GM19397 (cell line): ENCODE measurements around the gene IQSEC1.
A peak's percentile ranks its signal among the peaks of the same experiment; 100 is the strongest.

Experiments used
- ATAC-seq: cut with Tn5 transposase; IDR thresholded peaks from one replicate; pipeline ENCODE4 v1.9.1; 2021; ENCODE audit warnings: mild to moderate bottlenecking, moderate library complexity; ENCODE audit not compliant: unreplicated experiment

IQSEC1 gene

GRCh38 chr3:13018561-13019242, 54.5 kb downstream of the IQSEC1 start:
- no peak for ATAC-seq

DNA sequence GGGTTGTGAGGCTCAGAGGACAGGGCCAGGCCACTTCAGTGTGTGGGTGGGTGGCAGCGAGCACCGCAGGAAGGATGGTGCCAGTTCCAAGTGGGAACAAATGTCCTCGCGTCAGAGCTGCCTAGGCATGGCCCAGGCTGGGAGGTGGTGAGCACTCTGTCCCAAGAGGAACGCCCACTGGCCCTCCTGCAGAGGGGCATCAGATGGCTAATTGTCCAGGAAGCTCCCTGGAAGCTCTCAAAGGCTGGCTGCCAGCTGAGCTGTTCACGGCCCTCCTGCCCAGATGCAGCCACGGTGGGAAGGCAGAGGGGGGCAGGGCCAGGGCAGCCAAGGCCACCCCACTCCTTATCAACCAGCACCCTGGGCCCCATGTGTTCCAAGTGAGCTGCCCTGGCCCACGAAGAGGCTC, 55.2 kb downstream of the IQSEC1 start:
- no peak for ATAC-seq

GRCh38 chr3:13017361-13018042, 55.7 kb downstream of the IQSEC1 start:
- ATAC-seq = no peak

- no peak for ATAC-seq
Observed at GRCh38 chr3:13016721-13017255, 56.4 kb downstream of the IQSEC1 start.

GRCh38 chr3:13016083-13016720, 57.0 kb downstream of the IQSEC1 start:
- peak; percentile 28 for ATAC-seq

DNA sequence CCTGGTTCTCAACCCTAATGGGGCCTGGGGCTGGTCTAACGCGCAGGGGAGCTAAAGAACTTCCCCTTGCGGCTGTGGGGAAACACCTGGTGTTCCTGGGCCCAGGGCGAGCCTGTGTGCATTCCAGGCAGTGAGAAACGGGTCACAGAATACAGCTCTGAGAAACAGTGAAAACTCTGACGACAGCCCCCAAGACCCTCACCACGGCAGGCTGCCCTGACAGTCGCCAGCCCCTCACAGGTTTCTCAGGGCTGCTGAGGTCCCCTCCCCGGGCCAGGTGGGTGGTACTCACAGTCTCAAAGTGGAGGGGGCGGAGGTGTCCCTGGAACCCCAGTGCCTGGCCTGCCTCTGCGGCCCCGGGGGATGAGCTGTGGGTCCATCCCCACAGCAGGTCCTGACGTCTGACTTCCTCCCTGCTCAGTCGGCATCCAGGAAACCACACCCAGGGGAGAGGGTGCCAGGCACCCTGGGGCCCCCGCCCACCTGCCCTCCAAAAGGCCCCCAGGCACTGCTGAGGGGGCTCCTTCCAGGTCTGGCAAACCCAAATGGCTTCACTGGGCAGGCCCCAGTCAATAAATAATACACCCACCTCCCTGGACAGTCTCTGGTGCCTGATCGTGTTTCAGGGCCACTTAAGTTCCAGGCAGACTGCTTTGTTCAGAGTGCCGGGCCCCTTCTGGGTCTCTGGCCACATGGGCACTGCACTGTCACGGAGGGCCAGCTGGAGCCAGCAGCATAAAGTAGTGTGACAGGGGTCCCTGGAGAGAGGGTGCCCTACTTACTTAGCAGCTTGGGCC, 57.7 kb downstream of the IQSEC1 start:
- no peak for ATAC-seq

DNA sequence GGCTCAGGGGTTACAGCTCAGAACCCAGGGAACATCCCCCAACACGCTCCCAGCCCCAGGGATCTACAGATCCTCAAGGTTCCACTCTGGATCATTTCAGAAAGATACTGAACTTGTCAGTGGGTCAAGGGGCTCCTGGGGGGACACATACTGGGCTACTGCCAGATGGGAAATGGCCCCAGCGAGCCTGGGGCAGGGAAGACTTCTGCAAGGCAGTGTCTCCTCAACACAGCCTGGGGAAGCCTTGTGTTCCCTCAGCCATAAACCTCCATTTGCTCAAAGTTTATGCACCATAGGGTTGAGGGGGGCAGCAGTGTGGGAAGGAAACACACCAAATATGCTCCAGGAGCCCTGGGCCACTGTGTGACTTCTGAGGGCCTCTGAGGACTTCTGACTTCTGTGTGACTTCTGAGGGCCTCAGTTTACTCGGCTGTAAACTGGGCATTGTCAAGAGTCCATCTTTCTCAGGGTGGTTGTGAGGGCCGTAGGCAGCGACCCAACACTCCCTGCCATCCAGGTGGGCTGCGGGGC, 58.4 kb downstream of the IQSEC1 start:
- no peak for ATAC-seq

GRCh38 chr3:13013994-13014754, 59.1 kb downstream of the IQSEC1 start:
- ATAC-seq = no peak

DNA sequence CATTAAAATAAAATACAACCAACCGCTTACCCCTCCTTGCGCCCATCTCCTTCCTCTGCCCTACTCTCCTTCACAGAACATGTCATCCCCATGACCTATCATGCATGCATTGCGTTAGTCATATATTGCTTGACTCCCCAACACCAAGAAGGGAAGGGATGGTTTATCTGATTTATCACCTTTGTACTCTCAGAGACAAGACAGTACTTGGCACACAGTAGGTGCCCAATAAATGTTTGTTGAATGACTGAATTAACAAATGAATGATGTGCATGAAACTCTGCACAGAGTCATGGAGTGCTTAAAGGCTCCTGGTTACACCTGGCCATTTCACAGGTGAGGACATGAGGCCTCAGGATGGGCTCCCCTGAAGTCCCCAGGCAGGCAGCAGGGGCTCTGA, 59.7 kb downstream of the IQSEC1 start:
- ATAC-seq = no peak

GRCh38 chr3:13013151-13013561, 60.1 kb downstream of the IQSEC1 start:
- ATAC-seq = no peak

DNA sequence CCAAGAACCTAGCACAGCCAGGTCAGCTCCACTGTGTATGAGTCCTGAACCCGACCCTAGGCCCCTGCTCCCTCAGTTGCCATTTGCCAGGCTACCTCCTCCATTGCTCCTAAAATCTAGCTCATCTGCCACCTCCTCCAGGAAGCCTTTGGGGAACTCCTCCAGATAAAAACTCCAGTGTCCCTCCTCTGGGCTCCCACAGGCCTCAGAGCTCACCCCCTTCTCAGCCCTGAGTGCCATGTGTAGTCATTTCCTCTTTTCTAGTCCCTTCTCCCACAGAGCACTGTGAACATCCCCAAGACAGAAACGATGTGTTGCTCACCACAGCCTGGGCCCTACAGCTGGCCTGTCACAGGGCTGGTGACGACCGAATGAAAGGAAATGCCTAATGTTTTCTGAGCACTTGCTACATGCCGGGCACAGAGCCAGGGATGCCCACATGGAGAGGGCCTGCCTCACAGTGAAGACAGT, 61.0 kb downstream of the IQSEC1 start:
- peak; percentile 27 for ATAC-seq

DNA sequence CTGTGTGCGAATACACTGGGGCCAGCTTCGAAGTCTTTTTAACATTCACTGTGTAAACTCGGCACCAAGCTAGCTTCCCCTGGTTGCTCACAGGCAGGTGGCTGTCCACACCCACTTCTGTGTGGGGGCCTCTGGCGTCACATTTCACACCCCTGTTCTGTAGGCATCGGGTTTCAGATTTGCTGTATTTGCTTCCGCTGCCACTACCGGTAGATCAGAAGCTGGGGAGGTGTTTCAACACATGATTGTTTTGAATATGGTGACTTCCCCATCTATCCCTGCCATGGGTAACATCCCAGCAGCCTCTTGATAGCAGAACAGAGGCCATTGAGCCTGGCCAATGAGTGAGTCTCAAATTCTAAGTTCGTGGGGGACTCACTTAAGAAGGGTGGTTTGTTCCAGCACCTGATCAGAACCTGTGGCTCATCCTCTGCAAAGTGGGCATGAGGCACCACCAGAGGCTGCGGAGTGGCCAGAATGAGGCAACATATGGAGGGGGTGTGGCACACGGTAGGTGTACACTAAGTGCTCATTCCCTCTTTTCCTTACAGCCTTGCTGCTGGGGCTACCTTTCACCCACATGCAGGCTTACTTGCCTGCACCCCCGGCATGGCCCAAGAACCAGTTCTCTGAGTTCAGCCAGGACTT, 61.5 kb downstream of the IQSEC1 start:
- ATAC-seq = peak; percentile 41

- ATAC-seq = no peak
Observed at GRCh38 chr3:13010780-13011572, 62.3 kb downstream of the IQSEC1 start.

DNA sequence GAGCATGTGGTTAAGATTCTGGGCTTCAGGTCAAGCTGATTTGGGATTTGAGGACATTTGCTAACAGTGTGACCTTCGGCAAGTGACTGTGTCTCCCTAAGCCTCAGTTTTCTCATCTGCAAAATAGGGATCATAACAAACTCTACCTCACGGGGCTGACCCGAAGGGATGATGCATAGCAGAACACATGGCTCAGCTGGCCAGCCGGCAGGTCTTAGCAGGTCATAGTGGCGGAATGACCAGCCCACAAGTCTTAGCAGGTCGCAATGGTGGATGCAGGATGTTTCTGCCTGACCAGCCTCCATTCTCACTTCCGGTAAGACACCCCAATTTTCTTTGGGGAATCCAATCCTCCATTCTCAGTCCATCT, 63.3 kb downstream of the IQSEC1 start:
- ATAC-seq = no peak

DNA sequence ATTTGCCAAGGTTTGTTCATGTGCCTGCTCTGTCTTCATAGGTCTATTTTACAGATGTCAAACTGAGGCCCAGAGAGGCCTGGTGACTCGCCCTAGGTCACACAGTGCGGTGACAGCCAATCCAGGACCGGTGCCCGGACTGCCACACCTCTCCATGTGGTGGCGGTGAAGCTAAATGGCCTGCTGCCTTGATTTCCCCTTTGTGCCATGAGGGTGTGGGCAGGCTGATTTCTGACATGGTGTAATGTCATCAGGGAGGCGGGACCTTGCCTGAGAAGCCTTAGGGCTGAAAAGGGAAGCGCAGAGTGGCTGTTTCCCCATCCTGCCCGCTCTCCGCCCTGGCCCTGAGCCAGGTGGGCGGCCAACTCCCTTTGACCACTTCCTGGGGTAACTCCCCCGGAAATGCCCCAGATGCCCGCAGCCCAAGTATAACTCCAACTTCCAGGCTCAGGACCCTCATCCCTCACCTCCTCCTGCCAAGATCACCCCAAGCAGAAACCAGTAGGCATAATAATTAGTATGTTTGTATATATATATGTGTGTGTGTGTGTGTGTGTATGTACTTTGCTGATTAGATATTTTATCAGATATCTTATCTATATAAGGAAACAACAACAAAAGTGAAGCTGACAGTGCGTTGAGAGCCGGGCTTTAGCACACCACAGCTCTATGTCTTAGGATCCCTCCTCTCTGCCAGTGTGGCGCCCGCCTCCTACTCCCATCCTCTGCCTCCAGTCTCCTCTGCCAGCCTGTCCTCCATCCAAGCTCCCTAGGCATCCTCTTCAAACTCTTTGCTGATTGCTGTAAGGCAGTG, 63.9 kb downstream of the IQSEC1 start:
- ATAC-seq = no peak

DNA sequence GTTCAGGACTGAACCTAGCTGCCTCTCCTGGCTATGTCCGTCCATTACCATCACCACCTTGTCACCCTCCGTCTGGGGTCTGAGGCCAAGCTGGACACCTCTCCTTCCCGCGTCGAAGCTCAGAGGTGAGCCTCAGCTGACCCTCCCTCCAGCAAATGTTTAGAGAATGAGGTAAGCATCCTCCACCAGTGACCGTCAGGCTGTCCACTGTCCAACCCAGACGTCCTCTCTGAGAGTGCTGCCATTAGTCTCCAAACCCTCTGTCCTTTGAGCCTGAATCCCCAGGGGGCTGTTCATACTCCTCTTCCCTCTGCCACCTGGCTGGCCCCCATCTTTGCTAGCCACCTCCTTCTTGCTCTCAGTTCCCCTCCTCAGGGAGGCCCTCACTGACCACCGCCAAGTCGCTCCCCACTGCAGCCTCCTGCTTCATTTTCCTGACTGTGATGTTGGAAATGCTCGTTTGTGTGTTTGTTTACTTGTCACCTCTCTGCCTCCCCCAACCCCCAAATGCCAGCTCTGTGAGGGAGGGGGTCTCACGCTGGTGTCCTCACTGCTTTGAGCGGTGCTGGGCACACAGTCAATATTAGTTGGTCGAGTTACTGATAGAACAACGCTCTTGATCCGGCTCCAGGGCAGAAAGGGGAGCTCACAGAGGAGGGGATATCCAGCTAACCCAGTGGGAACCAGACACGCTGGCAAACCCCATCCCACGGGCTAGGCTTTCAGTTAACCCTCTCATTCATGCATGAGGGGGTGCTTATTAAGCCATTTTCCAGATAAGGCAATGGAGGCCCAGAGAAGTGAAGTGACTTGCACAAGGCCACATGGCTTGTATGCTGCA, 64.9 kb downstream of the IQSEC1 start:
- ATAC-seq = no peak
